Esophagus squamous epithelium (tissue), 4 donors: ENCODE data around the gene FDX1.

ENCODE experiments used
- POLR2A ChIP-seq, 4 donors: fragments of 450-650 bp; IDR thresholded peaks; one replicate each; pipeline ENCODE4 v1.6.1; 2017; ENCODE audit warnings: antibody characterized with exemption in 4 of 4, mild to moderate bottlenecking in 4 of 4, moderate library complexity in 3 of 4
- TF ChIP-seq, protein P1 (sequence below), 6 experiments: fragments of 450-650 bp in 4 of 6; fragments of 200-600 bp in 2 of 6; sonication (generic) in 2 of 6; IDR thresholded peaks; one replicate each; pipeline ENCODE4 v1.5.1; 2016 to 2019; ENCODE audit warnings: antibody characterized with exemption in 6 of 6, mild to moderate bottlenecking in 4 of 6, moderate library complexity in 4 of 6

DNA sequence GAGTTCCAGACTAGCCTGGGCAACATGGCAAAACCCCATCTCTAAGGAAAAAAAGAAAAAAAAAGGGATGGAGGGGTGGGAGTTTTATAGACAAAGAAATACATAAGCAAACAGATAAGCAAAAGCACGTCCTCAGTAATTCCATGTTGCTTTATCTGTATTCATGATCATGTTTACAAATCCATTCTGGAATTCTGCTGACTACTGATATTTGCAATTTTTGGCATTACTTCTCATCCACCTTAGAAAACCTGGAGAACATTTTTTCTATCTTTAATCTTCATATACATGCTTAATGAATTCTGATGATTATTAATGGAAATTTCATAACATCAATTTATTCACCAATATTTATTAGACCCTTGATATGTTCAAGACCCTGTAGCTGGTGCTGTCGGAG lies 1.7 kb upstream of the FDX1 start:
- TF ChIP-seq, protein P1, sequence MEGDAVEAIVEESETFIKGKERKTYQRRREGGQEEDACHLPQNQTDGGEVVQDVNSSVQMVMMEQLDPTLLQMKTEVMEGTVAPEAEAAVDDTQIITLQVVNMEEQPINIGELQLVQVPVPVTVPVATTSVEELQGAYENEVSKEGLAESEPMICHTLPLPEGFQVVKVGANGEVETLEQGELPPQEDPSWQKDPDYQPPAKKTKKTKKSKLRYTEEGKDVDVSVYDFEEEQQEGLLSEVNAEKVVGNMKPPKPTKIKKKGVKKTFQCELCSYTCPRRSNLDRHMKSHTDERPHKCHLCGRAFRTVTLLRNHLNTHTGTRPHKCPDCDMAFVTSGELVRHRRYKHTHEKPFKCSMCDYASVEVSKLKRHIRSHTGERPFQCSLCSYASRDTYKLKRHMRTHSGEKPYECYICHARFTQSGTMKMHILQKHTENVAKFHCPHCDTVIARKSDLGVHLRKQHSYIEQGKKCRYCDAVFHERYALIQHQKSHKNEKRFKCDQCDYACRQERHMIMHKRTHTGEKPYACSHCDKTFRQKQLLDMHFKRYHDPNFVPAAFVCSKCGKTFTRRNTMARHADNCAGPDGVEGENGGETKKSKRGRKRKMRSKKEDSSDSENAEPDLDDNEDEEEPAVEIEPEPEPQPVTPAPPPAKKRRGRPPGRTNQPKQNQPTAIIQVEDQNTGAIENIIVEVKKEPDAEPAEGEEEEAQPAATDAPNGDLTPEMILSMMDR (IDR thresholded peaks at IDR 0.05) = no peak
- no peak for TF ChIP-seq POLR2A (IDR thresholded peaks at IDR 0.05)
